ENCODE measurements around the gene DCP1A.

Gene DCP1A

GRCh38 chr3:53263907-53264306 lies 83.4 kb downstream of the DCP1A start:
- TF ChIP-seq, protein P1, sequence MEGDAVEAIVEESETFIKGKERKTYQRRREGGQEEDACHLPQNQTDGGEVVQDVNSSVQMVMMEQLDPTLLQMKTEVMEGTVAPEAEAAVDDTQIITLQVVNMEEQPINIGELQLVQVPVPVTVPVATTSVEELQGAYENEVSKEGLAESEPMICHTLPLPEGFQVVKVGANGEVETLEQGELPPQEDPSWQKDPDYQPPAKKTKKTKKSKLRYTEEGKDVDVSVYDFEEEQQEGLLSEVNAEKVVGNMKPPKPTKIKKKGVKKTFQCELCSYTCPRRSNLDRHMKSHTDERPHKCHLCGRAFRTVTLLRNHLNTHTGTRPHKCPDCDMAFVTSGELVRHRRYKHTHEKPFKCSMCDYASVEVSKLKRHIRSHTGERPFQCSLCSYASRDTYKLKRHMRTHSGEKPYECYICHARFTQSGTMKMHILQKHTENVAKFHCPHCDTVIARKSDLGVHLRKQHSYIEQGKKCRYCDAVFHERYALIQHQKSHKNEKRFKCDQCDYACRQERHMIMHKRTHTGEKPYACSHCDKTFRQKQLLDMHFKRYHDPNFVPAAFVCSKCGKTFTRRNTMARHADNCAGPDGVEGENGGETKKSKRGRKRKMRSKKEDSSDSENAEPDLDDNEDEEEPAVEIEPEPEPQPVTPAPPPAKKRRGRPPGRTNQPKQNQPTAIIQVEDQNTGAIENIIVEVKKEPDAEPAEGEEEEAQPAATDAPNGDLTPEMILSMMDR (IDR thresholded peaks at IDR 0.05; ENCODE audit: extremely low read depth, insufficient read depth, missing control alignments): no peak
- DNase-seq (ENCODE audit: low spot score): no peak
- in situ Hi-C loops (cut with MboI; ENCODE audit: low pct_unique_long_range_greater_than_20kb, low sequenced_read_pairs, unreplicated experiment): no loop called here

DNA sequence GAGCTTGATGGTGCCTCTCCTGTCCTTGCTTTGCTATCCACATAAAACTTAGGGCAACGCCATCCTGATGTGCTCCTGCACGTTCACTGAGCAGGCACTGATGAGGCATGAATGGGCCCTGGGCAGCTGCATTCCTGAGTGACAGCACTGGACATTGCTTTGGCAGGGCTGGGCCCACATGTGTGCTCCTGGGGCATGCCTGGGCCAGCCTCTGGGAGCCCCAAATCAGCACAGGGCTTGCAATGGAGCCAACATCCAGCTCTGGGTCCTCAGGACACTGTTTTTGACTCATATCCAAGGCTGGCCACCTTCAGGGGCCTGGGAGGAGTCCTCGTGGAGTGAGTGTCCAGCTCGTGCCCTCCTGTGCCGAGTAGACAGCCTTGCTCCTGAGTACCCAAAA lies 85.6 kb downstream of the DCP1A start:
- DNase-seq (ENCODE audit: low spot score): no peak
- in situ Hi-C loops (cut with MboI; ENCODE audit: low pct_unique_long_range_greater_than_20kb, low sequenced_read_pairs, unreplicated experiment): no loop called here

DNA sequence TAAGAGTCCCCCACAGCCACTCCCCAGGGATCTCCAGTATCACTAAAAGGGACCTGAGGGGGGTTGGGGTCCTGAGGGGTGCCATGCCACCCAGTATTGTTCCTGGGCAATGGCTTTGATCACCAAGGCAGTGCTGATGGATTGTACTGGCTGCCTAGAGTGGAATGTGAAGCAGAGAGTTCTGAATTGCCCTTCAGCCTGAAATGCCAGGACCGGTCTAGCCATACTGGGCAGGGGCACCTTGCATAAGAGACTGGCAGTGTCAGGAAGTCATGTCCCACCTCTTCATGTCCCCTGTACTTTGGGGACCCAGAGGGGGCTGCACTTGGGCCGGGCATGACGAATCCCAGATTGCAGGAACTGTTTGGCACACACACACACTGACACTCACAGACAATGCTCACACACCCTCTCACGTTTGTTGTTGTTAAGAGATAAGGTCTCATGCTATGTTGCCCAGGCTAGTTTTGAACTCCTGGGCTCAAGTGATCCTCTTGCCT lies 87.0 kb downstream of the DCP1A start:
- DNase-seq (ENCODE audit: low spot score): no peak
- in situ Hi-C loops (cut with MboI; ENCODE audit: low pct_unique_long_range_greater_than_20kb, low sequenced_read_pairs, unreplicated experiment): no loop called here

More for the DNA sequence above, 85.6 kb downstream of the DCP1A start:
- TF ChIP-seq, protein P1 (IDR thresholded peaks at IDR 0.05; ENCODE audit: extremely low read depth, insufficient read depth, missing control alignments): no peak

DNA sequence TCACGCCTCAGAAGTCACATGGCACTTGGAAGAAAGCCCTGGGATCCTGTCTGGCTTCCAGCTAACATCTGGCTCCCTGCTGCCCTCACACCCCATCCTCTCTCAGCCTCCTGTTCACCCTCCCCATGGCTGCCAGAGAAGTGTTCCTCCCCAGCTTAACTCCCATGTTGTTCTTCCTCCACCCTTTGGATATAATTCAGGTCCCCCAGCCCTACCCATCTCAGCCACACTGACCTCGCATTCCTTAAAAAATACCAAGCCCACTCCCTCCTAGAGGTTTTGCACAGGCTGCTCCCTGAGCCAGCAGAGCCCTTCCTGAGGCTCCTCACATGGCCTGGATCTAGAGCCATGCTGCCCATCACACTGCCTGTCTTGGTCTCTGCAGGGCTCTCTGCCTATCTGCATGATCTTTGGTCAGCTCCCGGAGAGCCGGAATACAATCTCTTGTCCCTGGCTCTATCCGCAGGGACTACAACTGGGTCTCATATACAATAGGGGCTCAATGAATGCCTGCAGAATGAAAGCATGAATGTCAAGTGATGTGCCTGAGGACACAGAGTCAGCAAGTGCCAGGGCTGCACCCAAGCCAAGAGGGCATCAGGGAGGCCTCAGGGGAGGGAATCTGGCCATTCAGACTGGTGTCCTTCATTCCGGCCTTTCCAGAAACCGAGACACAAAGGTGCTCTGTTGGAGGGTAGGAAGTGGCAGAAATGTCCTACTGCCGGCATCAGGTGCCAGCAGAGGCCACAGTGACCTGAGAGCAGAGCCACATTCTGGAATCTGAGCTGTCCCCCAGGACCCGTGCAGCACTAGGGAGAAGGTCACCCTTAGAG lies 87.7 kb downstream of the DCP1A start:
- in situ Hi-C loops (cut with MboI; ENCODE audit: low pct_unique_long_range_greater_than_20kb, low sequenced_read_pairs, unreplicated experiment): no loop called here

More for the DNA sequence above, 87.0 kb downstream of the DCP1A start:
- TF ChIP-seq, protein P1 (IDR thresholded peaks at IDR 0.05; ENCODE audit: extremely low read depth, insufficient read depth, missing control alignments): no peak

DNA sequence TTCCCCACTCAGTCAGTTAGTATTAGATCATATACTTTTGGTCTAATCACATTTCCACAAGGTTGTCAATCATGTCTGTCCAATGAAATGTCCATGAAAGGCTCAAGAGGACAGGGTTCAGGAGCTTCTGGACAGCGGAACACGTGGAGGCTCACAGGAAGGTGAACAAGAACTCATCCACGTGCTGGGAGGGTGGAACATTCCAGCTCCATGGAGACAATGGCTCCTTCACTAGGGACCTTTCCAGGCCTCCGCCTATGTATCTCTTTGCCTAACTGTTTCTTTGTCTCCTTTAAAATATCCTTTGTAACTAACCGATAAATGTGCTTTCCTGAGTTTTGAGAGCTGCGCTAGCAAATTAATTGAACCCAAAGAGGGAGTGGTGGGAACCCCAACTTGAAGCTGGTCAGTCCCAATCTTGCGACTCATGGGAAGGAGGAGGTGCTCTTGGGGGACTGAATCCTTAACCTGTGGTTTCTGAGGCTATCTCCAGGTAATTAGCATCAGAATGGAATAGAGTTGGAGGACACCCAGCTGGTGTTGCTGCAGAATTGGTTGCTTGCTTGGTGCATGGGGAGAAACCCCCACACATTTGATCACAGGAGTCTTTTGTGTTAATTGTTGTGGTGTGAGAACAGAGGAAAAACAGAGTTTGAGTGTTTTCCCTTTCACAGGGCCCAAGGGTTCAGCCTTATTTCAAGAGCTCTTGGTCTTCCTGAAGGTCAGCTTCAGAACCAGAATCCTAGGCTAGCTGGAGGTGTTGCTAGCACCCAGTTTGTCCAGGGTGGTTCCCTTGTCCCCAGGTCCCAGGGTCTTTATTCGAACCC lies 88.5 kb downstream of the DCP1A start:
- DNase-seq (ENCODE audit: low spot score): no peak
- in situ Hi-C loops (cut with MboI; ENCODE audit: low pct_unique_long_range_greater_than_20kb, low sequenced_read_pairs, unreplicated experiment): no loop called here
- TF ChIP-seq, protein P1 (IDR thresholded peaks at IDR 0.05; ENCODE audit: extremely low read depth, insufficient read depth, missing control alignments): no peak

More for the DNA sequence above, 87.7 kb downstream of the DCP1A start:
- no peak for DNase-seq (ENCODE audit: low spot score)
- TF ChIP-seq, protein P1 (IDR thresholded peaks at IDR 0.05; ENCODE audit: extremely low read depth, insufficient read depth, missing control alignments): no peak

DNA sequence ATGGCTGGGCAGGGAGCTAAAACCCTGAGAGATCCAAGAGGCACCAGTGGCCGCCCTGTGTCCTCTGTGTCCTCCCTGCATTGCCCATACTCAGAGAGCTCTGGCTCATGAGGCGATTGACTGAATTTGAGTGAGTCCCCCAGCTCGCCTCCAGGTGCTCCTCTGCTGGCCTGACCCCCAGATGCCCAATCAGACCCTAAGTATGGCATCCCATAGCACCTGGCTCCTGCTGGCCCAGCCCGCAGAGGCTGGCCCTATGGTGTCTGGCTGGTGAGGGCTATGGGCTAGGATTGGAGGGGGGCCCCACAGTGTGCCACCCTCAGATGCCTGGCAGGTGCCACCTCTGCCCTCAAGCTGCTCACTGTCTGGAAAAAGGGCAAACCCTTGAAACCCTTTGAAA lies 89.9 kb downstream of the DCP1A start:
- DNase-seq (ENCODE audit: low spot score): no peak
- TF ChIP-seq, protein P1 (IDR thresholded peaks at IDR 0.05; ENCODE audit: extremely low read depth, insufficient read depth, missing control alignments): no peak
- in situ Hi-C loops (cut with MboI; ENCODE audit: low pct_unique_long_range_greater_than_20kb, low sequenced_read_pairs, unreplicated experiment): no loop called here

Data from GM13977 (cell line).